A549 (cell line): ENCODE results near the gene GPR32. TPM values are rescaled to one million over a fixed set of nuclear protein-coding genes. Genes with fewer than 3 reads are reported as not detected.

ENCODE experiments used
- ATAC-seq, 2 experiments: fragments of 200-7000 bp in 1 of 2; fragments of >200 bp in 1 of 2; cut with Nextera tagmentation in 1 of 2; cut with Tn5 transposase in 1 of 2; 3 replicates each; pipeline versions ENCODE4 v1.8.0 to v1.9.1; 2018 to 2020; ENCODE audit warnings: mild to moderate bottlenecking in 1 of 2, moderate library complexity in 1 of 2
- CTCF ChIA-PET: fragments of 300-600 bp; sonication (Branson Sonifier 250); formaldehyde crosslinking; extraction: SDS; loops from one replicate; lab custom pipeline; 2021; ENCODE audit warnings: antibody characterized with exemption, inconsistent platforms; lab: Yijun Ruan, JAX
- POLR2A ChIA-PET: fragments of 350-600 bp; formaldehyde crosslinking; extraction: SDS; loops from one replicate; lab custom pipeline; 2021; ENCODE audit warnings: antibody characterized with exemption, inconsistent platforms; lab: Yijun Ruan, JAX
- DNase-seq, 2 experiments: peaks; one replicate each; pipeline versions ENCODE4 v3.0.0 to v3.0.0-alpha.2; 2011 to 2016; ENCODE audit warnings: low read depth in 1 of 2, low spot score in 1 of 2
- FAIRE-seq: peaks from 2 replicates; lab custom pipeline; 2011; peaks lifted over from hg19 to GRCh38; lab: Jason Lieb, UNC
- H3K27ac ChIP-seq, 2 experiments: fragments of >200 bp; sonication (Bioruptor Twin); formaldehyde crosslinking; 3 replicates each; pipeline ENCODE4 v1.5.1; 2016 to 2017
- H3K4me1 ChIP-seq: fragments of >200 bp; sonication (Bioruptor Twin); formaldehyde crosslinking; 3 replicates; pipeline ENCODE4 v1.6.1; 2016
- H3K4me2 ChIP-seq: fragments of >200 bp; sonication (Bioruptor Twin); formaldehyde crosslinking; 3 replicates; pipeline ENCODE4 v1.6.1; 2016
- H3K4me3 ChIP-seq: fragments of >200 bp; sonication (Bioruptor Twin); formaldehyde crosslinking; 3 replicates; pipeline ENCODE4 v1.5.1; 2016
- H3K9me3 ChIP-seq: fragments of >200 bp; sonication (Bioruptor Twin); formaldehyde crosslinking; 3 replicates; pipeline ENCODE4 v1.6.1; 2016
- CBX2 ChIP-seq: fragments of 200-600 bp; sonication (generic); IDR thresholded peaks from 2 replicates; pipeline ENCODE4 v1.6.1; 2016; ENCODE audit warnings: low read depth, mild to moderate bottlenecking, borderline replicate concordance
- CEBPB ChIP-seq, 2 experiments: fragments of >200 bp in 1 of 2; sonication (Bioruptor Twin) in 1 of 2; formaldehyde crosslinking in 1 of 2; IDR thresholded peaks; 2 replicates each; pipeline ENCODE4 v1.6.1; 2012 to 2016
- CHD2 ChIP-seq: fragments of 150-350 bp; IDR thresholded peaks from 2 replicates; pipeline ENCODE4 v1.6.1; 2014; ENCODE audit warnings: low read length; ENCODE audit not compliant: partially characterized antibody
- CHD4 ChIP-seq: fragments of 200-600 bp; sonication (generic); IDR thresholded peaks from 2 replicates; pipeline ENCODE4 v1.6.1; 2016; ENCODE audit warnings: antibody characterized with exemption, mild to moderate bottlenecking, borderline replicate concordance
- CTCF ChIP-seq: fragments of >200 bp; sonication (Bioruptor Twin); formaldehyde crosslinking; IDR thresholded peaks from 3 replicates; pipeline ENCODE4 v1.5.1; 2016
- FOSB ChIP-seq: fragments of 250-450 bp; sonication (Bioruptor Pico); IDR thresholded peaks from 2 replicates; pipeline ENCODE4 v1.5.0; 2020; ENCODE audit warnings: mild to moderate bottlenecking, moderate library complexity
- FOSL2 ChIP-seq, 2 experiments: fragments of 450-650 bp in 1 of 2; fragments of >200 bp in 1 of 2; sonication (Bioruptor Twin) in 1 of 2; formaldehyde crosslinking; IDR thresholded peaks; 2 replicates each; pipeline versions ENCODE4 v1.5.0 to v1.6.1; 2016 to 2020; ENCODE audit warnings: mild to moderate bottlenecking in 1 of 2, moderate library complexity in 1 of 2
- FOXS1 ChIP-seq: fragments of 250-450 bp; sonication (Bioruptor Pico); IDR thresholded peaks from 2 replicates; pipeline ENCODE4 v1.5.0; 2020; ENCODE audit warnings: mild to moderate bottlenecking, moderate library complexity
- HOXB13 ChIP-seq: fragments of 250-450 bp; sonication (Bioruptor Pico); IDR thresholded peaks from 2 replicates; pipeline ENCODE4 v1.5.0; 2020; ENCODE audit warnings: low read depth, mild to moderate bottlenecking, moderate library complexity
- HOXB5 ChIP-seq: fragments of 250-450 bp; sonication (Bioruptor Pico); IDR thresholded peaks from 2 replicates; pipeline ENCODE4 v1.5.0; 2020; ENCODE audit warnings: mild to moderate bottlenecking, moderate library complexity
- JUN ChIP-seq, 2 experiments: fragments of >200 bp; sonication (Bioruptor Twin); formaldehyde crosslinking; IDR thresholded peaks; 2 replicates in 1 of 2; 3 replicates in 1 of 2; pipeline ENCODE4 v1.6.1; 2016 to 2017
- JUNB ChIP-seq: fragments of >200 bp; sonication (Bioruptor Twin); formaldehyde crosslinking; IDR thresholded peaks from 2 replicates; pipeline ENCODE4 v1.6.1; 2016
- NFE2L2 ChIP-seq: fragments of 150-350 bp; conservative IDR thresholded peaks from 2 replicates; pipeline ENCODE4 v1.6.1; 2014; ENCODE audit warnings: low read length
- NPAS2 ChIP-seq: fragments of 250-450 bp; sonication (Bioruptor Pico); IDR thresholded peaks from 2 replicates; pipeline ENCODE4 v1.8.0; 2022; ENCODE audit warnings: mild to moderate bottlenecking, moderate library complexity, borderline replicate concordance
- RAD21 ChIP-seq, 2 experiments: fragments of >200 bp in 1 of 2; sonication (Bioruptor Twin) in 1 of 2; formaldehyde crosslinking in 1 of 2; IDR thresholded peaks in 1 of 2; conservative IDR thresholded peaks in 1 of 2; 2 replicates in 1 of 2; 3 replicates in 1 of 2; pipeline ENCODE4 v1.6.1; 2012 to 2018; ENCODE audit warnings: inconsistent platforms in 1 of 2
- RARB ChIP-seq: fragments of 250-450 bp; sonication (Bioruptor Pico); IDR thresholded peaks from 2 replicates; pipeline ENCODE4 v1.8.0; 2021; ENCODE audit warnings: mild to moderate bottlenecking, moderate library complexity
- RFX5 ChIP-seq: fragments of 450-650 bp; IDR thresholded peaks from 2 replicates; pipeline ENCODE4 v1.7.1; 2014; ENCODE audit warnings: antibody characterized with exemption, mild to moderate bottlenecking, moderate library complexity
- SMC3 ChIP-seq: fragments of >200 bp; sonication (Bioruptor Twin); formaldehyde crosslinking; IDR thresholded peaks from 3 replicates; pipeline ENCODE4 v1.6.1; 2018; ENCODE audit warnings: inconsistent platforms
- TFCP2L1 ChIP-seq: fragments of 250-450 bp; sonication (Bioruptor Pico); IDR thresholded peaks from 2 replicates; pipeline ENCODE4 v1.5.0; 2021; ENCODE audit warnings: mild to moderate bottlenecking
- ZC3H11A ChIP-seq: fragments of 450-650 bp; IDR thresholded peaks from 2 replicates; pipeline ENCODE4 v1.6.1; 2014; ENCODE audit warnings: antibody characterized with exemption, mild to moderate bottlenecking
- ZSCAN20 ChIP-seq: fragments of 250-450 bp; sonication (Bioruptor Pico); IDR thresholded peaks from 2 replicates; pipeline ENCODE4 v1.8.0; 2022; ENCODE audit warnings: mild to moderate bottlenecking, moderate library complexity
- WGBS: methylation state at CpG from one replicate; pipeline ENCODE4 v1.1.6; 2017; ENCODE audit errors: missing lambda C conversion rate; 5-methylcytosine and 5-hydroxymethylcytosine counted together
- polyA plus RNA-seq, 4 experiments: library from polyadenylated mRNA; depleted of rRNA in 3 of 4; stranded (reverse); fragments of >200 nt; fragmentation: RNase III in 1 of 4; extraction: RNeasy Plus Mini Kit Qiagen cat#74134 plus additional on column Dnase treatment in 1 of 4; gene quantifications; 2 replicates in 3 of 4; 3 replicates in 1 of 4; pipeline ENCODE4 v1.2.3, GENCODE V29; 2011 to 2017
- TF ChIP-seq, protein P1 (sequence below): fragments of >200 bp; sonication (Bioruptor Twin); formaldehyde crosslinking; IDR thresholded peaks from 3 replicates; pipeline ENCODE4 v1.6.1; 2016

The GPR32 gene
- polyA plus RNA-seq, 2 of the 4 experiments (the other 2 are of a cell fraction) = not detected

- Histone ChIP-seq H3K9me3 (no peaks in the 10 kb centered on the region), H3K4me1 (no peaks in the 10 kb centered on the region), H3K27ac (no peak overlapping the region), H3K4me2 (no peak overlapping the region), H3K4me3 (no peak overlapping the region)
- DNase-seq (no peak), ATAC-seq (no peak), FAIRE-seq (no peak)
- 46% methylated on average over 7 of the region's 7 CpGs for WGBS
- TF ChIP-seq HOXB13 (CRISPR knock-in tag) (no peak), RAD21 (conservative IDR thresholded peaks at IDR 0.05 in 1 of 2, IDR thresholded peaks at IDR 0.05 in 1 of 2) (no peak), ZC3H11A (no peak), NPAS2 (CRISPR knock-in tag) (no peak), CTCF (no peak), RARB (CRISPR knock-in tag) (no peak), FOXS1 (CRISPR knock-in tag) (no peak), JUNB (no peak)
- TF ChIP-seq, protein P1, sequence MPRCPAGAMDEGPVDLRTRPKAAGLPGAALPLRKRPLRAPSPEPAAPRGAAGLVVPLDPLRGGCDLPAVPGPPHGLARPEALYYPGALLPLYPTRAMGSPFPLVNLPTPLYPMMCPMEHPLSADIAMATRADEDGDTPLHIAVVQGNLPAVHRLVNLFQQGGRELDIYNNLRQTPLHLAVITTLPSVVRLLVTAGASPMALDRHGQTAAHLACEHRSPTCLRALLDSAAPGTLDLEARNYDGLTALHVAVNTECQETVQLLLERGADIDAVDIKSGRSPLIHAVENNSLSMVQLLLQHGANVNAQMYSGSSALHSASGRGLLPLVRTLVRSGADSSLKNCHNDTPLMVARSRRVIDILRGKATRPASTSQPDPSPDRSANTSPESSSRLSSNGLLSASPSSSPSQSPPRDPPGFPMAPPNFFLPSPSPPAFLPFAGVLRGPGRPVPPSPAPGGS = no peak
- CTCF ChIA-PET = interaction anchor here (0.6 to 18.4 kb wide), 5 partner anchors 11 to 205 kb away, joined by 4 to 272 read pairs (median 11); no protein-coding TSS in a partner anchor
- POLR2A ChIA-PET = interaction anchor here (3.0 kb wide), 1 partner anchor 11 kb away, joined by 34 read pairs; no protein-coding TSS in a partner anchor
Measured at GRCh38 chr19:50735869-50736268, 34.4 kb upstream of the GPR32 start.

- H3K4me3 ChIP-seq = no peak overlapping the region
- whole genome bisulfite sequencing = 14% methylated on average over 5 of the region's 5 CpGs
- CTCF ChIA-PET = interaction anchor here (1.4 to 18.4 kb wide), 3 partner anchors 12 to 42 kb away, joined by 6 to 272 read pairs (median 47); no protein-coding TSS in a partner anchor
- FAIRE-seq (no peak), ATAC-seq (no peak), DNase-seq (no peak)
- H3K4me1 ChIP-seq = no peaks in the 10 kb centered on the region
- no peak overlapping the region for H3K27ac ChIP-seq
- H3K9me3 ChIP-seq = no peaks in the 10 kb centered on the region
- POLR2A ChIA-PET = no interaction called here
- TF ChIP-seq FOSL2 (IDR thresholded peaks at IDR 0.05) (no peak), FOSL2 (CRISPR knock-in tag; IDR thresholded peaks at IDR 0.05) (no peak), FOSB (CRISPR knock-in tag) (no peak), JUN (IDR thresholded peaks at IDR 0.05) (no peak), ZSCAN20 (CRISPR knock-in tag) (no peak), NFE2L2 (no peak), HOXB5 (CRISPR knock-in tag) (no peak), FOXS1 (CRISPR knock-in tag) (no peak), SMC3 (no peak), CHD2 (no peak), RARB (CRISPR knock-in tag) (no peak), CBX2 (no peak), CEBPB (IDR thresholded peaks at IDR 0.05) (no peak), TFCP2L1 (no peak), CHD4 (no peak), RFX5 (no peak)
- TF ChIP-seq, all 56 proteins: peak for 0
- H3K4me2 ChIP-seq = no peak overlapping the region
Measured at GRCh38 chr19:50736338-50736737, 33.9 kb upstream of the GPR32 start.
